ENCODE results near the gene SRP14. TPM values are rescaled to one million over a fixed set of nuclear protein-coding genes. Genes with fewer than 3 reads are reported as not detected.

SRP14 gene
- total RNA-seq, 1 donor from 2014 or later: 320 TPM

- DNase-seq (ENCODE audit: low read depth): no peak
- Mint-ChIP-seq H3K4me3 (ENCODE audit: unreplicated experiment) (no peak overlapping the region), H3K4me1 (ENCODE audit: low read depth, unreplicated experiment) (peaks cover 46% of the 10 kb centered on the region), H3K9me3 (ENCODE audit: unreplicated experiment) (no peaks in the 10 kb centered on the region), H3K27me3 (ENCODE audit: low read depth, unreplicated experiment) (no peaks in the 10 kb centered on the region), H3K36me3 (ENCODE audit: low read depth, unreplicated experiment) (peaks cover 7% of the 10 kb centered on the region), H3K27ac (ENCODE audit: unreplicated experiment) (no peak overlapping the region)
- no peak for FAIRE-seq
- Histone ChIP-seq H3K36me3 (ENCODE audit: insufficient read depth, low read length) (no peaks in the 10 kb centered on the region), H3K9me3 (ENCODE audit: insufficient read depth, low read depth, low read length) (no peaks in the 10 kb centered on the region), H3K27ac (ENCODE audit: low read depth, low read length) (no peak overlapping the region), H2AFZ (ENCODE audit: low read depth, low read length) (no peak overlapping the region), H3K4me3 (ENCODE audit: insufficient read depth, low read depth, low read length) (no peak overlapping the region), H3K9ac (ENCODE audit: low read length) (no peak overlapping the region), H3K27me3 (ENCODE audit: insufficient read depth, low read length) (no peaks in the 10 kb centered on the region), H3K79me2 (ENCODE audit: insufficient read depth, low read length) (no peaks in the 10 kb centered on the region), H4K20me1 (ENCODE audit: insufficient read depth, low read length) (no peaks in the 10 kb centered on the region), H3K4me2 (ENCODE audit: low read length) (no peak overlapping the region), H3K4me1 (ENCODE audit: insufficient read depth, low read length) (peaks cover 37% of the 10 kb centered on the region)
- TF ChIP-seq, protein P1, sequence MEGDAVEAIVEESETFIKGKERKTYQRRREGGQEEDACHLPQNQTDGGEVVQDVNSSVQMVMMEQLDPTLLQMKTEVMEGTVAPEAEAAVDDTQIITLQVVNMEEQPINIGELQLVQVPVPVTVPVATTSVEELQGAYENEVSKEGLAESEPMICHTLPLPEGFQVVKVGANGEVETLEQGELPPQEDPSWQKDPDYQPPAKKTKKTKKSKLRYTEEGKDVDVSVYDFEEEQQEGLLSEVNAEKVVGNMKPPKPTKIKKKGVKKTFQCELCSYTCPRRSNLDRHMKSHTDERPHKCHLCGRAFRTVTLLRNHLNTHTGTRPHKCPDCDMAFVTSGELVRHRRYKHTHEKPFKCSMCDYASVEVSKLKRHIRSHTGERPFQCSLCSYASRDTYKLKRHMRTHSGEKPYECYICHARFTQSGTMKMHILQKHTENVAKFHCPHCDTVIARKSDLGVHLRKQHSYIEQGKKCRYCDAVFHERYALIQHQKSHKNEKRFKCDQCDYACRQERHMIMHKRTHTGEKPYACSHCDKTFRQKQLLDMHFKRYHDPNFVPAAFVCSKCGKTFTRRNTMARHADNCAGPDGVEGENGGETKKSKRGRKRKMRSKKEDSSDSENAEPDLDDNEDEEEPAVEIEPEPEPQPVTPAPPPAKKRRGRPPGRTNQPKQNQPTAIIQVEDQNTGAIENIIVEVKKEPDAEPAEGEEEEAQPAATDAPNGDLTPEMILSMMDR (IDR thresholded peaks at IDR 0.05; ENCODE audit: insufficient read depth, low read depth, low read length): no peak
- TF ChIP-seq EZH2 (IDR thresholded peaks at IDR 0.05; ENCODE audit: insufficient read depth, low read length): no peak
Observed at GRCh38 chr15:40048926-40049475, 10.0 kb upstream of the SRP14 start.

GRCh38 chr15:40048211-40048792 lies 9.3 kb upstream of the SRP14 start:
- H3K4me1 Mint-ChIP-seq (ENCODE audit: low read depth, unreplicated experiment): peaks cover 40% of the 10 kb centered on the region
- H3K9me3 ChIP-seq (ENCODE audit: insufficient read depth, low read depth, low read length): no peaks in the 10 kb centered on the region
- peaks cover 5% of the 10 kb centered on the region for H3K36me3 Mint-ChIP-seq (ENCODE audit: low read depth, unreplicated experiment)
- H4K20me1 ChIP-seq (ENCODE audit: insufficient read depth, low read length): no peaks in the 10 kb centered on the region
- no peaks in the 10 kb centered on the region for H3K27me3 ChIP-seq (ENCODE audit: insufficient read depth, low read length)
- no peaks in the 10 kb centered on the region for H3K36me3 ChIP-seq (ENCODE audit: insufficient read depth, low read length)
- H3K27ac Mint-ChIP-seq (ENCODE audit: unreplicated experiment): no peak overlapping the region
- no peaks in the 10 kb centered on the region for H3K79me2 ChIP-seq (ENCODE audit: insufficient read depth, low read length)
- H3K4me3 Mint-ChIP-seq (ENCODE audit: unreplicated experiment): no peak overlapping the region
- no peak for FAIRE-seq
- DNase-seq (ENCODE audit: low read depth): no peak
- H3K9ac ChIP-seq (ENCODE audit: low read length): peak overlapping the region; percentile 5
- peak overlapping the region; percentile 22 for H2AFZ ChIP-seq (ENCODE audit: low read depth, low read length)
- peak overlapping the region; percentile 64 for H3K27ac ChIP-seq (ENCODE audit: low read depth, low read length)
- H3K4me2 ChIP-seq (ENCODE audit: low read length): peak overlapping the region; percentile 55
- H3K4me1 ChIP-seq (ENCODE audit: insufficient read depth, low read length): peaks cover 33% of the 10 kb centered on the region
- TF ChIP-seq EZH2 (IDR thresholded peaks at IDR 0.05; ENCODE audit: insufficient read depth, low read length): no peak
- TF ChIP-seq, protein P1 (IDR thresholded peaks at IDR 0.05; ENCODE audit: insufficient read depth, low read depth, low read length): no peak
- no peaks in the 10 kb centered on the region for H3K27me3 Mint-ChIP-seq (ENCODE audit: low read depth, unreplicated experiment)
- H3K9me3 Mint-ChIP-seq (ENCODE audit: unreplicated experiment): no peaks in the 10 kb centered on the region
- H3K4me3 ChIP-seq (ENCODE audit: insufficient read depth, low read depth, low read length): no peak overlapping the region
